GM21529 (cell line): ENCODE data around the gene TADA2A.
"Not testable (repeated sequence)": the region's sequence is repeated elsewhere in the genome, so short reads cannot be mapped to it uniquely, and the experiment has no call there.

ENCODE experiments used
- ATAC-seq: cut with Tn5 transposase; IDR thresholded peaks from one replicate; pipeline ENCODE4 v1.9.1; 2021; ENCODE audit not compliant: unreplicated experiment

Gene TADA2A

DNA sequence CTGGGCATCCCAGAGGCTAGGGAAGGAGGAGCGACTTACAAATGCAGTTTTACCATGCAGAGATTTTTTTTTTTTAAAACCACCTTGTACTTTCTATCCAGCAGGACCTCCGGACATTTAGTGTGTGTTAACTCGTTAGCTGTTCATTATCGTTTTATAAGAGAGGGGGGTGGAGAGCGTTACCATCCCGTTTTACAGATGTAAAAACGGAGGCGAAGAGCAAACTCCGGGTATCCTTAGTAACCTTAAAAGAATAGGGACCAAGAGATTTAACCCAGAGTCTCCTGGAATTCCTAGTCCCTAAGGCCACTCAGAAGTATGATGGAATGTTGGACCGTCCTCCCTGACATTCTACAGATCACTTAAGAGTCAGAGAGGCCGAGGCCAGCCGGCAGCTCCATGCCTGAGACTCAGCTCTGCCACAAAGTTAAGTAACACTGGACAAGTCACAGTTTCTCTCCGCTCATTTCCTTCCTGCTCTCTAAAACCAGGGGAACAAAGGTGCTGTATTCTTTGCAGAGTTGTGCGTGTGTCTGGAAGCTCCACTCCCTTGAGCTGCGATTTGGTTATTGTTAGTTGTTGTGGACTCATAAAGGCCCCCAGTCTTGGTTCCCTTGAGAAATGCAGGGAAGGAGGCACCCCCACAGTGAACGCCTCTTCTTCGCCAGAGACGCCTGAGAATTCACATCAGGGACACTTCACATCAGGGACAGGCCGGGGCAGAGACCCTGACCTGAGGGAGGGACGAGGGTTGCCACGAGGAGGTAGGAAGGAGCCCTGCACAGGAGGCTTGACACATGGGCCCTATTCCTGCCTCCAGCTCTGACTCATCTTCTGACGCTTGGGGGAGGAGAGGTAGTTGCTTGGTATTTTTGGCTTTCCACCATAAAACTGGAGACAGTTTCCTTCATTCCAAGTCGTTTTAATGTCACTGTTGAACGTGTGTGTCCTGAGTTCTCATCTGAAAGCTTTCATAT is 84.2 kb downstream of the TADA2A start:
- ATAC-seq = no peak

DNA sequence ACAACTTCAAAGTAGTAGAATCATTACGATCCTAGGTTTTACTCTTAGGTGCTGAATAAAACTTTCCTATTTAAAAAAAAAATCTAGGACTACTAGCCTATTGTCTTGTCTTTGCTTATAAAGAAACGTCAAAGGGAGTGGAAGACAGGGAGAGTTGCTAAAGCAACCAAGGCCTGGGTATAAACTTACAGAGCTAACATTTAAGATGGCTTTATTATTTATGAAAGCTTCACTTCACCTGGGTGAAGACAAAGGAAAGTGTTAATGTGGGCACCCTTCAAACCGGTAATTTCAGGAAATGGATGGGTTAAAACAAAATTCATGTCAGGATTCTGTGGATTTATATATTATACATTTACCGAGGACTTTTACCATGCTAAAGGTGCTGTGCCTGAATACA is 85.5 kb downstream of the TADA2A start:
- ATAC-seq = no peak

DNA sequence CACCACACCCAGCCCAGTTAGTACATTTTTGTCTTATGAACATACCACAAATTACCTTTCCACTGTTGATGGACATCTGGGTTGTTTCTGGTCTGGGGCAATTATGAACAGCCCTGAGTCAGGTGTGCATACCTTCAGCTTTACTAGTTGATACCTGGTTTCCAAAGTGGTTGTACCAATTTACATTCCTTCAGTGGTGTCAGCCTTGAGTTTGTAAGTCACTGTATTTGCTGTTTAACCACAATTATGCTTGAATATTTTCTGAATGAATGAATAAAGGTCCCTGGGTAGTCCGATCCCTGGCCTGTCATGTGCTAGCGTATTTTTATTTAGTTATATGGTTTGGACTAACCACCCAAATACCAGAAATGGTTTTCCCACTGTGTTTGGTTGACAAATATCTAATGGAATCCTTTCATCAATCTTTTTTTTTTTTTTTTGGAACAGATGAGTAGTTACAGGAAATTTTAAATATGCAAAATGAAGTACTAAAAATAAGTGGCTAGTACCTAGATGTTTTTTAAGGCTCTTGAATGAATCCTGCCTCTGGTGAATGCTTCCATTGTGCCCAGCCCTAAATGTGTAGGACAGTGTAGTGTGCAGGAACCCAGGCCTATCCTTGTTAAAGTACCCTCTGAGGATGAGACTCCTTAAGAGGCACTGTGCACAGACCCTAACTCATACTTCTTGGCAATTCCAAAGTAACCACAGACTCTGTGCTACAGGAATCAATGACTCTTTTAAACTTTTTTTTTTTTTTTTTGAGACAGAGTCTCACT is 86.8 kb downstream of the TADA2A start:
- ATAC-seq = no peak

- no peak for ATAC-seq
These were observed 87.7 kb downstream of the TADA2A start for GRCh38 chr17:37494401-37494831.

DNA sequence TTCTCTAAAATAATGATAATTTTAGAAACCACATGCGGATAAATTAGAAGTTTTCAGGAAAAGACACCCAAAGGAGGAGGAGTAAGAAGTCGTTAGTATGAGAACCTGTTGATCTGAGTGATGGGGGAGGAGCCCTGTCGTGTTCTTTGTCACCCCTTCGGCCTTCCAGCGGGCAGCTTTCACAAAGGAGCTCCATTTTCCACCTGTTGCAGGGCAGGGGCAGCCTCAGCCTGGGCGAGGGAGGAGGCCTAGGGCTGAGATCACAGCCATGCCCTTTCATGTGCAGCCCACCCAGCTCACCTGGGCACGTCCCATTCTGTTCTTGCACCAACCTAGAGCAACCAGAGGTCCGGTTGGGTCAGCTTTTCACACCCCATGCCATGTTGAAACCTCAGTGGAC is 88.3 kb downstream of the TADA2A start:
- ATAC-seq = no peak

GRCh38 chr17:37500378-37500777 is 93.7 kb downstream of the TADA2A start:
- no peak for ATAC-seq

DNA sequence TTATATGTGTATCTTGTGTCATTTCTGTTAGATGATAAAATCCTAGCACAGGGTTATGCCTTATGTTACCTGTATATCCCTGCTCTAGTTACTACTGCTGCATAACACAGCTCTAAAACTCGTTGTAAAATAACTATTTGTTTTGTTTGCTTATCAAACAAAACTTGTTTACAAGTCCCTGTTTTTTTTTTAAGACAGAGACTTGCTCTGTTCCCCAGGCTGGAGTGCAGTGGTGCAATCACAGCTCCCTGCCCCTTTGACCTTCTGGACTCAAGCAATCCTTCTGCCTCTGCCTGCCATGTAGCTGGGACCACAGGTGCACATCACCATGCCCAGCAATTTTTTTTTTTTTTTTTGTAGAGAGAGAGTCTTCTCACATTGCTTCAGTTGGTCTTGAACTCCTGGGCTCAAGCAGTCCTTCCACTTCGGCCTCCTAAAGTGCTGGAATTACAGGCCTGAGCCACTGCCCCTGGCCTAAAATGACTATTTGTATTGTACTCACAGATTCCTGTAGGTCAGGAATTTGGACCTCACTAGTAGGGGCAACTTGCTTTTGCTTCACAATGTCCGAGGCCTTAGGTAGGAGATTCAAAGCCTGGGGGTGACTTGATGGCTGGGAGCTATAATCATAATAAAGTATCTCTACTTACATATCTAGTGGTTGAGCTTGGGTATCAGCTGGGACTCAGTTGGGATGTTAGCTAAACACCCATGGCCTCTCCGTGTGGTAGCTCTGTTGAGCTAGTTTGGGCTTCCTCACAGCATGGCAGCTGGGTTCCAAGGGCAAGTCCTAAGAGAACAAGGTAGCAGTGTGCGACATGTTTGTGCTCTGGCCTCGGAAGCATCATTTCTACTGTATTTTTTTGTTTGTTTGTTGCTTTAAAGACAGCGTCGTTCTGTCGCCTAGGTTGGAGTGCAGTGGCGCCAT is 95.6 kb downstream of the TADA2A start:
- no peak for ATAC-seq

DNA sequence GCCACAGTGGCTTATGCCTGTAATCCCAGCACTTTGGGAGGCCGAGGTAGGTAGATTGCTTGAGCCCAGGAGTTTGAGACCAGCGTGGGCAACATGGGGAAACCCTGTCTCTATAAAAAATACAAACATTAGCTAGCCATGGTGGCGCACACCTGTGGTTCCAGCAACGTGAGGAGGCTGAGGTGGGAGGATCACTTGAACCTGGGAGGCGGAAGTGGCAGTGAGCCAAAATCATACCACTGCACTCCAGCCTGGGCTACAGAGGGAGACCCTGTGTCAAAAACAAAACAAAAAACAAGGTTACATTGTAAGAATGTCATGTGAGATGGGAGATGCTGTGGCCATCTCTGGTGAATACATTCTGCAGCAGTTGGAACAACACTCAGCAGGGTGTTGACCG is 96.5 kb downstream of the TADA2A start:
- no peak for ATAC-seq

DNA sequence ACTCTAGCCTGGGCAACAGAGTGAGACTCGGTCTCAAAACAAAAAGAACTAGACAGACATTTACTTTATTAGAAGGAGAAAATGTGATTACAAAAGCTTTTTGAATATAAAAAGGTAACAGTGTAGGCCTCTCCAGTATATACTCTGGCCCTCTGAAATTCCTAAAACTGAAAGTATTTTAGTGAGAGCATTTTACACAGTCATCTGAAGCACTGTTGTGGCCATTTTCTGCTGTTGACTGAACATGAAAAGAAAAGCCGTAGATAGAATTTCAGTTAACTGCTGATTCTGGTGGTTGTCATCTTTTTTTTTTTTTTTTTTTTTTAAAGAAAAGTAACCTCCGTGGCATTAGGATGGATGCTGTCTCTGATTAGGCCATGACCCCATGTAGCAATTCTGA is 98.6 kb downstream of the TADA2A start:
- ATAC-seq = no peak

GRCh38 chr17:37506678-37507077 is 100.0 kb downstream of the TADA2A start:
- ATAC-seq = no peak

DNA sequence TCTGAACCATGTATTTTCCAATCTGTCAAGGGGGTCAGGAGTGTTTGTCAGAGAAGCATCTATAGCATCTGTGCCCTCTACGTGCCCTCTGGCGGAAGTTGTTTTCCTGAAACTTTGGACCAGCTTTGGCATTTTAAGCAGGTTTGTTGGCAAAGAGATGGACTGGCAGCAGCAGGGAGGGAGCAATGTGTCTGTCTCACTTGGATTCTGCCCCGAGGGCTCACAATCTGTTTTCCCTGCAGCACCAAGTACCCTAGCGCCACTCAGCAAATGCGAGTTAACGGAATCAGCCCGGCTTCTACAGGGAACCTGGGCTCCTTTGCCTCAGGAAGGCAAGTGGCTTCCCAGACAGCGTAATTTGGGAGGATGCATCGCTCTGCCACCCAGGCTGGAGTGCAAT is 100.4 kb downstream of the TADA2A start:
- ATAC-seq = no peak

DNA sequence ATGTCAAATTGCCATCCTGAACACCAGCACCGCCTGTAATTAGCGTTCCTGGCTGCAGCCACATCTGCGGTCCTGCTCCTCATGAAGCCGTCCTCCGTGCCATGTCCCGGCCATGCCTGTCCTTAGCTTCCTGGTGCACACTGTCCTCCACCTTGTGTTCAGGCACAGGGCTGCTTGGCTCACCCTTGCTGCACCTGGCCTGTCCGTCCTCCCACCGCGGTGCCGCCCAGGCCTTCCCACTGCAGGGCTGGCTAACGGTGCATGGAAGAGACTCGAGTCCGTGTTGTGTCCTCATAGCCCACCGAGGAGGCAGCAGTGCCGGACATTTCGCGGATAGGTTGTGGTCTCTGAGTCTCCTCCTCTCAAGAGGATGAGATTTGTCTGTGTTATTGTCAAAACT is 103.4 kb downstream of the TADA2A start:
- ATAC-seq = no peak

- ATAC-seq = not testable (repeated sequence)
These were observed 105.0 kb downstream of the TADA2A start for GRCh38 chr17:37511642-37512041.

DNA sequence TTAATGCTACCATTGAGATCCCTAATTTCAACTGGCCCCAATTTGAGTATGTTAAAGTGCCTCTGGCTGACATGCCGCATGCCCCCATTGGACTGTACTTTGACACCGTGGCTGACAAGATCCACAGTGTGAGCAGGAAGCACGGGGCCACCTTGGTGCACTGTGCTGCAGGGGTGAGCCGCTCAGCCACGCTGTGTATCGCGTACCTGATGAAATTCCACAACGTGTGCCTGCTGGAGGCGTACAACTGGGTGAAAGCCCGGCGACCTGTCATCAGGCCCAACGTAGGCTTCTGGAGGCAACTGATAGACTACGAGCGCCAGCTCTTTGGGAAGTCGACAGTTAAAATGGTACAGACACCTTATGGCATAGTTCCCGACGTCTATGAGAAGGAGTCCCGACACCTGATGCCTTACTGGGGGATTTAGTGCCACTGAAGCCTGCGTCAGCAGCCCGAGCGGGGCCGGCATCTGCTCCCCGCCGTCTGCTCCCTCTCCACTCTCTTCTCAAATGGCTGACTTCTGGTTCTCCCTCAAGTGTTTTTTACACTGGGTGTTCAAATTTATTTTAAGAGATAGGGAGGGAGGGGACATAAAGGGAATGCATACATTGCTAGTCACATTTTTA is 105.9 kb downstream of the TADA2A start:
- no peak for ATAC-seq

DNA sequence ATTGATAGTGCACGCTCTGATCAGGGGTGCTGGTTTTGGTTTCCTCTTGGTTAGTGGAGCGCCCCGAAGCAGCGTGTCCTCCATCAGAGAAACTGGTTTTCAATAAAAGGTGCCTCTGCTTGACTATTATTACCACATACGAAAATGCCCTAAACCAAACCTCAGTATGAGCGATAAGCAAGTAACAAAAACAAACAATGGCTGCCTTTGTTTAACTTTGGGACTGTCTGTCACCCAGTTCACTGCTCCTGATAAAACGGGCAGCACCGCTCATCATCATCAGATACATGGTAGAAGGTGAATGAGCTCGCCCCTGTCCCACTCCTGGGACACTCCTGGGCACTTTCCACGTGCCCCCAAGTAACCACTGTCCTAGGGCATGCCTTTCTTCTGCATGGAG is 107.0 kb downstream of the TADA2A start:
- ATAC-seq = no peak

DNA sequence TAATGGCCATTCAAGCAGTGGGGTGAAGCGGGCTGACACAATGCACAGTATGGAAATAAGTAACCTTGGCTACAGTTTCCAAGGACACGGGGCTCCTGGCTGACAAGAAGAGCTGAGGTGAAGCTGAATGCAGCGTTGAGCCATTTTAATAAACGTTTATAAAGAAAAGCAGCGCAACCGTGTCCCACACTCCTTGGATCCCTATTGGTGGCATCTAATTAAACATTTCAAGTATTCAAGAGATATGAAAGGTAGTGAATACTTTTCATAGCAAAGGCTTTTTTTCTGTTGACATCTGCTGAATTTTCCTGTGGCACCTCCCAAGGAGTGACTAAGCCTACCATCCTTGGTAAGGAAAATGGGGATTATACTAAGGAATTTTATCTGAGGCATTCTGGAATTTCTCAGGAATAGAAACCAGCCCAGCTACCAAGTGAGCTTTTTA is 109.5 kb downstream of the TADA2A start:
- ATAC-seq = no peak

DNA sequence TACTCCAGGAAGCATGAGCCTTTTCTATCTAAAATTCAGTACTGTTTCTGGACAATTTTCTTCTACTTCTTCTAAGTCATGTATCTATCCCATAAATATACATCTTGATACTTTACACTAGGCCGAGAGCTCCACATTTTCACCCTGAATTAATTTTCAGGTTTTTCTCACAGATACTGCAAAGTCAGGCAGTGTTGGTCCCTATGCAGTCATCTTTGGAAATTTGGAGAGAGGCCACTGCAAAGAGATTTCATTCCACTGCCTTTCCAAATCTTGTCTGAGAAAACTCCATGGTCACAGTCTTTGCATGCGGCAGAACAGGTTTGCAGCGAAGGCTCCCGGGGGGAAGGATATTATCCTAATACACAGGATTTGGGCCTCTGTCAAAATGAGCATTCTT is 111.2 kb downstream of the TADA2A start:
- no peak for ATAC-seq

DNA sequence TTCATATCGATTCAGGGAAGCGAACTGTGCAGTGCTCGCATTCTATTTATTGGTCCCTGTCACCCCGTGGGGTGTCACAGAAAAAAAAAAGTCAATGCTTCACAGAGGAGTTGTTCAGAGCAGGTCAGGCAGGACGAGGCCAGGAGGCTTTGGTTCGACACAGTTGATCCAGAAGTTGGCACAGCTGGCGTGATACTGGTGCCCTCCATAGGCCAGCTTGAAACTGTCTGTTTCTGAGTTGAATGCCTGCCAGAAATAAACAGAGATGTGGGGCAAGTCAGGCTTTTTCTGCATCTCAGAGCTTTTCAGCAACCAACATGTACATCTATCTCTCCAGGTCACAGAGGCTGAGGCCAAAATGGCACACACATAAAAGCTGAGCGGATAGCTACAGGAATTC is 112.1 kb downstream of the TADA2A start:
- no peak for ATAC-seq

DNA sequence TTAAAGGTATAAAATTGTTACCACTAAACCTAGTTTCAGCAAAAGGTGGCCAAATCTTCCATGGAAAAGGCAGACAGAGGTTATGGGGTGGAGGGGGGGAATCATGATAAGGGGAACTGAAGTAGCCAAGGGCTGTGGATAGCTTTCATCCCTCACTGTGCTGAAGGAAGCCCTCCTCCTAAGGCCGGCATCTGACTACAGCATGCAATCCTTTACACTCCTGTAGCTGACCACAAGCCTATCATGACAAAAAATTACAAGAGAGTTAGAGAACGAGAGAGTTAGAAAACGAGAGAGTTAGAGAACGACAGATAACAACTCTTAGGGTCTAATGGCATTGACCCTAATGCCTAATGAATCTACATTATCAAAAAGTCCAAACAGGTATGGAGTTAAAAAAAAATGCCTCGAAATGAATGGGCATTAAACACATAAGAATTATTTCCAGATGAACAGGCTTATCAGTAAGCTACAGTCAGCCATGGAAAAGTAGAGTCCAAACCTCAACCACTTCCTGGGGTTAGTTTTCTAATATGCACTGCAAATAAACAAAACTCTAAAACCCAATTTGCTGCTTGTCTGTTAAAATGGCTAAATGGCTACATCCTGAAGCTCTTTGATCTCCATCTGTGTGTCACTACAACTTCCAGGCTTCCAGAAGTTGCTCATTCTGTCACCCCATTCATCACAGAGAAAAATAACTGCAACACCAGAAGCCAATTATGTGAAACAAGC is 112.7 kb downstream of the TADA2A start:
- ATAC-seq = no peak

DNA sequence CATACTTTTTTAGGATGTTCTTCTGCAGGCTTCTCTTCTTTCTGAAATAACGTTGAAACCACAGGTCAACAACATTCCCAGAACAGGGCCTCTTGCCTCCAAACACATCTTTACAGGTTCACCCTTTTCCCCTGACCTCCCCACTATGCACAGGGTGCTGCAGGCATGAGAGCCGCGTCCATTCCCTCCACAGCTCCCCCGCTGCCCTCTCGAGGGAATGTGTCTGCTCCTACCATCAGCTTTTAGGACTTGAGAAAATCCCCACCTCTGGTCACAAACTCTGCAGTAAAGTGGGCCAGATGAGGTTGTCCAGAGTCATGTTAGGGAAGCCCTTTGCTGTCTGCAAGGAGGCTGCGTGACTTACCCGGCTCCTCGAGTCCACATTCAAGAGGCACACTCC is 113.5 kb downstream of the TADA2A start:
- ATAC-seq = no peak
